Measurements from ENCODE around the gene KIF7.
"Not testable (repeated sequence)": the region's sequence is repeated elsewhere in the genome, so short reads cannot be mapped to it uniquely, and the experiment has no call there.

Gene KIF7

GRCh38 chr15:89616228-89616627 is 39.0 kb downstream of the KIF7 start:
- DNase-seq (ENCODE audit: low read depth in 2 of 2): no peak

- DNase-seq (ENCODE audit: low read depth in 2 of 2): no peak
Measured at GRCh38 chr15:89615135-89615534, 40.1 kb downstream of the KIF7 start.

- no peak for DNase-seq (ENCODE audit: low read depth in 2 of 2)
Measured at GRCh38 chr15:89614164-89614563, 41.1 kb downstream of the KIF7 start.

- DNase-seq (ENCODE audit: low read depth in 2 of 2): no peak
Measured at GRCh38 chr15:89613031-89613430, 42.2 kb downstream of the KIF7 start.

GRCh38 chr15:89611317-89611716 is 44.0 kb downstream of the KIF7 start:
- DNase-seq (ENCODE audit: low read depth in 2 of 2): no peak

- no peak for DNase-seq (ENCODE audit: low read depth in 2 of 2)
Measured at GRCh38 chr15:89599021-89599420, 56.2 kb downstream of the KIF7 start.

GRCh38 chr15:89593018-89593417 is 62.2 kb downstream of the KIF7 start:
- no peak for DNase-seq (ENCODE audit: low read depth in 2 of 2)

- no peak for DNase-seq (ENCODE audit: low read depth in 2 of 2)
Measured at GRCh38 chr15:89591834-89592233, 63.4 kb downstream of the KIF7 start.

GRCh38 chr15:89587955-89588354 is 67.3 kb downstream of the KIF7 start:
- no peak for DNase-seq (ENCODE audit: low read depth in 2 of 2)

- no peak for DNase-seq (ENCODE audit: low read depth in 2 of 2)
Measured at GRCh38 chr15:89586651-89587050, 68.6 kb downstream of the KIF7 start.

- not testable (repeated sequence) for DNase-seq (ENCODE audit: low read depth in 2 of 2)
Measured at GRCh38 chr15:89580747-89581146, 74.5 kb downstream of the KIF7 start.

- DNase-seq (ENCODE audit: low read depth in 2 of 2): no peak
Measured at GRCh38 chr15:89578146-89578545, 77.1 kb downstream of the KIF7 start.

All from fibroblast of skin of left biceps (primary cell).